Astrocyte (in vitro differentiated cells and primary cell): ENCODE results near the gene CD276.

Source experiments
- EZH2 ChIP-seq: IDR thresholded peaks from 2 replicates; pipeline ENCODE4 v1.6.1; 2012; ENCODE audit warnings: mild to moderate bottlenecking, low read length, inconsistent platforms; ENCODE audit not compliant: insufficient read depth
- TF ChIP-seq, protein P1 (sequence below): IDR thresholded peaks from 2 replicates; pipeline ENCODE4 v1.5.1; 2011; ENCODE audit warnings: low read depth, mild to moderate bottlenecking, inconsistent platforms, low read length, moderate library complexity; ENCODE audit not compliant: insufficient read depth

DNA sequence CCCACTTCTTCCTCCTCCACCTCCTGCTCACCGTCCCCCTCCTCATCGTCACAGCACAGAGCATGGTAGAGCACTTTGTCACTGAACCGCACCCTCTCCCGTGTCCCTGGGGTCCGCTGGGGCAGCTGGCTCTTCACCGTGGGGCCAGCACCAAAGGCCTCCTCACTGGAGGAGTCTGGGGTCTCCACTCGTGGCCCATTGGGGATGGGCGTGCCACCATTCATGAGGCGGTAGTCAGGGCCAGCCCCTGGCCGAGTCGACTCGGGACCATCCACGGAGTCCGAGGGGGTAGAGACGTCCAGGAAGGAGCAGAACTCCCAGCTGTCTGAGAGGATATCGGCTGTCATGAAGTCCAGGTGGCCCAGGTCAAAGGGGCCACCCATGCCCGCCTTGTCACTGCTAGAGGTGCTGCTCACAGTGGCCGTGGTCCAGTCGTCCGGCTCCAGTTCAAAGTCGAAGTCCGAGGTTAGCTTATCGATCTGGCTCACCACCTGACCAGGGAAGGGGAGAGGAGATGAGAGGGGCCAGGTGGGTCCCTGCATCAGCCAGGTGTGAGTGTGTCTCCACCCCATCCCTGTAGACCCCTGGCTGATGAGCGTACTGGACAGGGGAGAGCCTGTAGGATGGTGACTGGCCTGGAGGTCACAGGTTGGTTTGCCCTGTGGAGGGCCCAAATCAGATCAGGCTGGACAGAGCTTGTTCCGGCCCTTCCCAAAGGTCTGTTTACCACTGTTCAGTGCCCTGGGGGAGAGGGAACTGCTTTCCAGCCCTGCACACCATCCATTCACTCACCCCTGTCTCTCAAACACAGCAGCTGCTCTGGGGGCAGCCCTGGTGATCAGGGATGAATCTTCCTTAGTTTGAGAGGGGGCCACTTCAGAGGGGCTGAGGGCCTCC is 56.2 kb downstream of the CD276 start:
- TF ChIP-seq, protein P1, sequence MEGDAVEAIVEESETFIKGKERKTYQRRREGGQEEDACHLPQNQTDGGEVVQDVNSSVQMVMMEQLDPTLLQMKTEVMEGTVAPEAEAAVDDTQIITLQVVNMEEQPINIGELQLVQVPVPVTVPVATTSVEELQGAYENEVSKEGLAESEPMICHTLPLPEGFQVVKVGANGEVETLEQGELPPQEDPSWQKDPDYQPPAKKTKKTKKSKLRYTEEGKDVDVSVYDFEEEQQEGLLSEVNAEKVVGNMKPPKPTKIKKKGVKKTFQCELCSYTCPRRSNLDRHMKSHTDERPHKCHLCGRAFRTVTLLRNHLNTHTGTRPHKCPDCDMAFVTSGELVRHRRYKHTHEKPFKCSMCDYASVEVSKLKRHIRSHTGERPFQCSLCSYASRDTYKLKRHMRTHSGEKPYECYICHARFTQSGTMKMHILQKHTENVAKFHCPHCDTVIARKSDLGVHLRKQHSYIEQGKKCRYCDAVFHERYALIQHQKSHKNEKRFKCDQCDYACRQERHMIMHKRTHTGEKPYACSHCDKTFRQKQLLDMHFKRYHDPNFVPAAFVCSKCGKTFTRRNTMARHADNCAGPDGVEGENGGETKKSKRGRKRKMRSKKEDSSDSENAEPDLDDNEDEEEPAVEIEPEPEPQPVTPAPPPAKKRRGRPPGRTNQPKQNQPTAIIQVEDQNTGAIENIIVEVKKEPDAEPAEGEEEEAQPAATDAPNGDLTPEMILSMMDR = no peak
- no peak for TF ChIP-seq EZH2
